GM12872 (cell line): ENCODE data around the gene BAZ1A.

ENCODE experiments used
- TF ChIP-seq, protein P1 (sequence below): IDR thresholded peaks from 3 replicates; pipeline ENCODE4 v1.5.1; 2011; ENCODE audit warnings: low read depth, mild to moderate bottlenecking, low read length, moderate library complexity; ENCODE audit not compliant: insufficient read depth

Gene BAZ1A

DNA sequence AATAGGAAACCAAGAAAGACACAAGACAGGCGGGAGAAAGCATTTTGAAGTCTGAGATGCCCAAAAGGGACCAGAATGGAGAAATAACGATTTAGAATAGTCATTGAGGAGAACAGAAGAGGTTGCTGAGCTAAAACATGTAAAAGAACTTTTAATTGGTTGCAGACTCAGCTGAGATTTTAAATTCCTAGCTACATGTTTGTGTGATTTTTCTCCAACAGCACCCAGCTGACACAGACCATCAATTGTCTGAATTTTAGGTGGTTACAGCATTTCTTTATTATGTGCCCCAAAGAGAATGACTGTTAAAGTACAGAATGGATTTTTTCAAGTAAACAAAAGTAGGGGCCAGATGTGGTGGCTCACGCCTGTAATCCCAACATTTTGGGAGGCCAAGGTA lies 50.3 kb downstream of the BAZ1A start:
- TF ChIP-seq, protein P1, sequence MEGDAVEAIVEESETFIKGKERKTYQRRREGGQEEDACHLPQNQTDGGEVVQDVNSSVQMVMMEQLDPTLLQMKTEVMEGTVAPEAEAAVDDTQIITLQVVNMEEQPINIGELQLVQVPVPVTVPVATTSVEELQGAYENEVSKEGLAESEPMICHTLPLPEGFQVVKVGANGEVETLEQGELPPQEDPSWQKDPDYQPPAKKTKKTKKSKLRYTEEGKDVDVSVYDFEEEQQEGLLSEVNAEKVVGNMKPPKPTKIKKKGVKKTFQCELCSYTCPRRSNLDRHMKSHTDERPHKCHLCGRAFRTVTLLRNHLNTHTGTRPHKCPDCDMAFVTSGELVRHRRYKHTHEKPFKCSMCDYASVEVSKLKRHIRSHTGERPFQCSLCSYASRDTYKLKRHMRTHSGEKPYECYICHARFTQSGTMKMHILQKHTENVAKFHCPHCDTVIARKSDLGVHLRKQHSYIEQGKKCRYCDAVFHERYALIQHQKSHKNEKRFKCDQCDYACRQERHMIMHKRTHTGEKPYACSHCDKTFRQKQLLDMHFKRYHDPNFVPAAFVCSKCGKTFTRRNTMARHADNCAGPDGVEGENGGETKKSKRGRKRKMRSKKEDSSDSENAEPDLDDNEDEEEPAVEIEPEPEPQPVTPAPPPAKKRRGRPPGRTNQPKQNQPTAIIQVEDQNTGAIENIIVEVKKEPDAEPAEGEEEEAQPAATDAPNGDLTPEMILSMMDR: no peak

DNA sequence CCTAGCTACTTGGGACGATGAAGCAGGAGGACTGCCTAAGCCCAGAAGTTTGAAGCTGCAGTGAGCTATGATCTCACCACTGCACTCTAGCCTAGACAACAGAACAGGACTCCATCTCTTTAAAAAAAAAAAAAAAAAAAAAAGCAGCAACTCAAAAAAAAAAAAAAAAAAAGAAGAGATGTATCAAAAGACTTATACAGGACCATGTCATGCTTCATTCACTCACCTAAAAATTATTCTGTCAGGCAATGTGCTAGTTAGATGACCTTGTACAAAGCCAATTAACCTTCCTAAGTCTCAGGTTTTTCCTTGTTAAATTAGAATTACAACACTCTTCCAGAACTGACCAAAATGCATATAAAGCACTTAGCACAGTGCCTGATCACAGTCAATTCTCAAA lies 50.9 kb downstream of the BAZ1A start:
- TF ChIP-seq, protein P1: no peak

DNA sequence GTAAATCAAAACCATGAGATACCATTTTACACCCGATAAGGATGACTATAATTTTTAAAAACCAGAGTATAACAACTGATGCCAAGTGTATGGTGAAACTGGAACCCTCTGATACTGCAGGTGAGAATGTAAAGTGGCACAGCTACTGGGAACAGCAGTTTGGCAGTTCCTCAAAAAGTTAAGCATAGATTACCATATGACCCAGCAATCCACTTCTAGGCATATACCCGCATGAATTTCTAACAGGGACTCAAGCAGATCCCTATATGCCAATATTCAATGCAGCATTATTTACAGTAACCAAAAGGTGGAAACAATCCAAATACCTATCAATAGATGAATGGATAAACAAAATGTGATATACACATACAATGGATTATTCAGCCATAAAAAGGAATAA lies 57.4 kb downstream of the BAZ1A start:
- TF ChIP-seq, protein P1: no peak

DNA sequence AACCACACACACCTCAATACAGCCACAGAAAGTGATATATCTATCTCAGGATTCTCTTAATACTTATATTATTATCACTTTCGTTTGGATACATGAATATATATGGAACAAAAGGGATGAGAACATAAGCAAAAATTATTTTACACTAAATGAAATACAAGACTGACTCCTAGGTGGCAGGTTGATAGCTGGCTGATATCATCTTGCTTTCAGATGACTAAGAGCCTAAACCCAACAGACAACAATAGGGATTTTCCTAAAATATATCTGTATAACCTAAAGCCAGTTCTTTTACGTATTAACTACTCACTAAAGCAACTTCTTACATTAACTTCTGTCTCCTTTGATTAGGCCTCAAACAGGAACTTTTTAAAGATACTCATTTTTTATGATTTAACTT lies 65.1 kb downstream of the BAZ1A start:
- TF ChIP-seq, protein P1: no peak

DNA sequence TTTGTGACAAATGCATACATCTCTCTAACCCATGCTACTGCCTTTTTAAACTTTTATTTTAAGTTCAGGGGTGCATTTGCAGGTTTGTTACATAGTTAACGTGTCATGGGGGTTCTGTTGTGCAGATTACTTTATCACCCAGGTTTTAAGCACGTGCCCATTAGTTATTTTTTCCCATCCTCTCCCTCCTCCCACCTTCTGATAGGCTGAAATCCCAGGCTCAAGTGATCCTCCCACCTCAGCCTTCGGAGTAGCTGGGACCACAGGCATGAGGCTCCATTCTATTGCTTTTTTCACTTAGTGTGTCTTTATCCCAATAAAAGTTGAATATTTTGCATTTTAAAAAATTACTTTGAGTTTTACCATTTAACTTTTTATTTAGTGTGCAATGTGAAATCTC lies 68.9 kb downstream of the BAZ1A start:
- TF ChIP-seq, protein P1: no peak

DNA sequence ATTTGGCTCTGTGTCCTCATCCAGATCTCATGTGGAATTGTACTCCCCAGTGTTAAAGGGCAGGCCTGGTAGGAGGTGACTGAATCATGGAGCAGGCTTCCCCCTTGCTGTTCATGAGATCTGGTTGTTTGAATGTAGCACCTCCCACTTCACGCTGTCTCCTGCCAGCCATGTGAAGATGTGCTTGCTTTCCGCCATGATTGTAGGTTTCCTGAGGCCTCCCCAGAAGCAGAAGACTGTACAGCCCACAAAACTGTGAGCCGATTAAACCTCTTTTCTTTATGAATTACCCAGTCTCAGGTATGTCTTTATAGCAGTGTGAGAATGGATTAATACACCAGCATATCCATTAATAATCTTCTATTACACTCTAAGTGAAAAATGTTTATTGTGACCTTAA lies 70.2 kb downstream of the BAZ1A start:
- TF ChIP-seq, protein P1: no peak

DNA sequence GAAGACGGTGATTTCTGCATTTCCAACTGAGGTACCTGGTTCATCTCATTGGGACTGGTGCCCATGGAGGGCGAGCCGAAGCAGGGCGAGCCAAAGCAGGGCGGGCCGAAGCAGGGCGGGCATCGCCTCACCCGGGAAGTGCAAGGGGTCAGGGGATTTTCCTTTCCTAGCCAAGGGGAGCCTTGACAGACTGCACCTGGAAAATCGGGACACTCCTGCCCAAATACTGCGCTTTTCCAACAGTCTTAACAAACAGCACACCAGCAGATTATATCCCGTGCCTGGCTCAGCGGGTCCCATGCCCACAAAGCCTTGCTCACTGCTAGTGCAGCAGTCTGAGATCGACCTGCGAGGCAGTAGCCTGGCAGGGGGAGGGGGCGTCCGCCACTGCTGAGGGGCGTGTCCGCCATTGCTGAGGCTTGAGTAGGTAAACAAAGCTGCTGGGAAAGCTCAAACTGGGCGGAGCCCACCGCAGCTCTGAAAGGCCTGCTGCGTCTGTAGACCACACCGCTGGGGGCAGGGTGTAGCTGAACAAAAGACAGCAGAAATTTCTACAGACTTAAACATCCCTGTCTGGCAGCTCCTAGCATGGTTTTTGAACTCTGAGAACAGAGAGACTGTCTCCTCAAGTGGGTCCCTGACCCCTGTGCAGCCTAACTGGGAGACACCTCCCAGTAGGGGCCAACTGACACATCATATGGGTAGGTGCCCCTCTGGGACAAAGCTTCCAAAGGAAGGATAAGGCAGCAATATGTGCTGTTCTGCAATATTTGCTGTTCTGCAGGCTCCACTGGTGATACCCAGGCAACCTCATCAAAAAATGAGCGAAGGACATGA lies 77.2 kb downstream of the BAZ1A start:
- TF ChIP-seq, protein P1: no peak
